Peyer's patch (tissue), 4 donors: Measurements from ENCODE around the gene TMTC2. TPM values are rescaled to one million over a fixed set of nuclear protein-coding genes. Genes with fewer than 3 reads are reported as not detected.

Source experiments
- DNase-seq, 3 donors: peaks; one replicate each; pipeline ENCODE4 v3.0.0-alpha.2; 2017 to 2019
- H3K27ac ChIP-seq, 4 donors: fragments of 200-600 bp; sonication (generic); one replicate each; pipeline ENCODE4 v1.5.1; 2016 to 2019
- H3K27me3 ChIP-seq, 2 donors: fragments of 200-600 bp; sonication (generic); one replicate each; pipeline ENCODE4 v1.5.1; 2019
- H3K36me3 ChIP-seq, 3 donors: fragments of 200-600 bp; sonication (generic); one replicate each; pipeline ENCODE4 v1.5.1; 2016 to 2019
- H3K4me1 ChIP-seq, 4 donors: fragments of 200-600 bp; sonication (generic); one replicate each; pipeline ENCODE4 v1.5.1; 2016 to 2019
- H3K4me3 ChIP-seq, 4 donors: fragments of 200-600 bp; sonication (generic); 1 replicate in 3 of 4; 2 replicates in 1 of 4; pipeline ENCODE4 v1.5.1; 2016 to 2019; ENCODE audit warnings: mild to moderate bottlenecking in 1 of 4
- H3K9me3 ChIP-seq, 4 donors: fragments of 200-600 bp; sonication (generic); one replicate each; pipeline ENCODE4 v1.5.1; 2016 to 2019; ENCODE audit warnings: mild to moderate bottlenecking in 1 of 4
- CTCF ChIP-seq, 6 experiments: fragments of 450-650 bp in 4 of 6; fragments of 200-600 bp in 2 of 6; sonication (generic) in 1 of 6; IDR thresholded peaks; one replicate each; pipeline ENCODE4 v1.5.1; 2017 to 2019; ENCODE audit warnings: antibody characterized with exemption in 6 of 6, mild to moderate bottlenecking in 3 of 6, moderate library complexity in 1 of 6
- POLR2A ChIP-seq, 2 donors: fragments of 450-650 bp; IDR thresholded peaks; one replicate each; pipeline ENCODE4 v1.5.1; 2017; ENCODE audit warnings: antibody characterized with exemption in 2 of 2, mild to moderate bottlenecking in 2 of 2, moderate library complexity in 2 of 2
- total RNA-seq, 4 donors: library from RNA; depleted of rRNA; stranded (reverse); fragments of >200 nt; gene quantifications; one replicate each; pipeline ENCODE4 v1.1.0, GENCODE V29; 2016

TMTC2 gene
- total RNA-seq, 4 donors from 2014 or later = 7.0 to 19.8 (median 8.5) TPM

DNA sequence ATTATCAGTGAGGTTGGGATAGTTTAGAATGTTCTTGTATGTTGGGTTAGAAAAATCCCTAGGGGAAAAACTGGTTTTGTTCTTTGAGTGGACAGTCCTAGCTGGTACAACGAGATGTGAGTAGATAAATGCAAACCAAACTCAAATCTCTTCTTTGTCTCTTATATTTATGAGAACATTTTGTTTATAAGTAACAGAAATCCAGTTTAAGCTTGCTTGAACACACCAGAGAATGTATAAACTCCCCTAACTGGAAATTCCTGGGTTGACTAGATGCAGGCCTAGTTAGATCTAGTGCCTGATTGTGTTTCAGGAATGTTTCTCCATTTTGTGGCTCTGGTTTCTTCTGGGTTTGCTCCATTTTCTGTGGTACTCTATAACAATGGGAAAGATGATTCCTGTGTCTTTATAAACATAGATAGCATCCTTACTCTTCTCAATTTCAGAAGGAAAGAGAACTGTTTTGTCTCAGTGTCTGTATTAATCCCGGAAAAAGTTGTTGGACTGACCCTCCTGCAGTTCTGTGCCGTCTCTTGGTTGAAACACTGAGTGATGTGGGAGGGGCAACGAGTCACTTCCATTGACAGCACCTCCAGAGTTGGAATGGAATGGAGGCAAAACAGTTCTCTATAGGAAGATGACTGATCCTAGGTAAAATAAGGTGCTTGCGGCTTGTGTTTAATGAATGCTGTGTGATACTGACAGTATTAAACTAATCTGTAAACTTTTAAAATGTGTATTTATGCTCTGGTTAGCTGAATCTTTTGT lies 244.8 kb downstream of the TMTC2 start:
- no peak for TF ChIP-seq CTCF (IDR thresholded peaks at IDR 0.05)
- no peak for TF ChIP-seq POLR2A (IDR thresholded peaks at IDR 0.05)
- no peaks in the 10 kb centered on the region for H3K36me3 ChIP-seq
- no peaks in the 10 kb centered on the region for H3K9me3 ChIP-seq
- H3K4me3 ChIP-seq = no peak overlapping the region
- no peaks in the 10 kb centered on the region for H3K4me1 ChIP-seq
- no peak overlapping the region for H3K27ac ChIP-seq
- H3K27me3 ChIP-seq = no peaks in the 10 kb centered on the region
- no peak for DNase-seq

- H3K27ac ChIP-seq = no peak overlapping the region
- H3K4me1 ChIP-seq = no peaks in the 10 kb centered on the region
- H3K9me3 ChIP-seq = no peaks in the 10 kb centered on the region
- no peak overlapping the region for H3K4me3 ChIP-seq
- DNase-seq = no peak
- TF ChIP-seq POLR2A (IDR thresholded peaks at IDR 0.05) = no peak
- H3K36me3 ChIP-seq = no peaks in the 10 kb centered on the region
- no peaks in the 10 kb centered on the region for H3K27me3 ChIP-seq
Measured at GRCh38 chr12:82937151-82937550, 250.4 kb downstream of the TMTC2 start.

DNA sequence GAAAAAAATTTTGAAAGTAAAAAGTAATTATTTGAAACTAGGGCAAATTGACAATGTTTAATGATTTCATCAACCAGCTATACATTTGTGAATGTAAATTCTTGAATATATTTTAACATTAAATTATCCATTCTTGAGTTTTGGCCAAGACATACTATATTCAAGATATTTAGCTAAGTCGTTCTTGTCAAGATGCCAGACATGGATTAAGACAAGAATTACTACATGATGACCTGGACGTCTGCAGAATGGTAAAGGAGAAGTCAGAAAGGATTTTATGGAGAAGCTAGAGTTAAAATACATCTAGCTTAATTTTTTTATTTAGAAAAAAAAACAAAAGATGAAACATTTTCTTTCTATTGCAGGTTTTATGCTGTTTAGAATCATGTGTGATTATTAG lies 255.8 kb downstream of the TMTC2 start:
- no peak for DNase-seq
- TF ChIP-seq POLR2A (IDR thresholded peaks at IDR 0.05) = no peak
- no peak for TF ChIP-seq CTCF (IDR thresholded peaks at IDR 0.05)

GRCh38 chr12:82942991-82943401 lies 256.3 kb downstream of the TMTC2 start:
- Histone ChIP-seq H3K4me3 (no peak overlapping the region), H3K4me1 (no peaks in the 10 kb centered on the region), H3K9me3 (no peaks in the 10 kb centered on the region), H3K36me3 (no peaks in the 10 kb centered on the region), H3K27me3 (no peaks in the 10 kb centered on the region), H3K27ac (no peak overlapping the region)
- TF ChIP-seq POLR2A (IDR thresholded peaks at IDR 0.05) (no peak), CTCF (IDR thresholded peaks at IDR 0.05) (no peak)
- DNase-seq = no peak

More for the DNA sequence above, 255.8 kb downstream of the TMTC2 start:
- Histone ChIP-seq H3K4me1 (no peaks in the 10 kb centered on the region), H3K27me3 (no peaks in the 10 kb centered on the region), H3K27ac (no peak overlapping the region), H3K9me3 (no peaks in the 10 kb centered on the region), H3K36me3 (no peaks in the 10 kb centered on the region), H3K4me3 (no peak overlapping the region)

DNA sequence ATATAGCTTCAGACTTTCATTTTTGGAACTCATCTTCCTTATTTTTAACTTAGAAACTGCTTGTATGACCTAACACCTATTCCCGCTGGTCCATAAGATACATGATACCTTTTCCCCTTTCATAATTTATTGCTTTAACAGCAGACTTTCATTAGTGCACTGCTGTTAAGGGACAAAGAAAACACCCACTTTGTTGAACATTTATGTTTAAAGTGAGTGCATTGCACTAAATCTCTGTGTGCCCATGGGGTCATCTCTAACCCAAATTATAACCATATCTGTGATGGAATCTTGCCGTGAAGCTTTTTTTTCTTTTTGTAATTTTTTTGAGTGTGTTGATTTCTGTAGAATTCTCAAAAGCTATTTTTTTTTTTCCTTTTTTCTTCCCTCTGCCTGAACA lies 261.8 kb downstream of the TMTC2 start:
- no peaks in the 10 kb centered on the region for H3K36me3 ChIP-seq
- H3K9me3 ChIP-seq = no peaks in the 10 kb centered on the region
- H3K27me3 ChIP-seq = no peaks in the 10 kb centered on the region
- no peak overlapping the region for H3K27ac ChIP-seq
- no peaks in the 10 kb centered on the region for H3K4me1 ChIP-seq
- TF ChIP-seq POLR2A (IDR thresholded peaks at IDR 0.05) (no peak), CTCF (IDR thresholded peaks at IDR 0.05) (no peak)
- DNase-seq = no peak
- H3K4me3 ChIP-seq = no peak overlapping the region

DNA sequence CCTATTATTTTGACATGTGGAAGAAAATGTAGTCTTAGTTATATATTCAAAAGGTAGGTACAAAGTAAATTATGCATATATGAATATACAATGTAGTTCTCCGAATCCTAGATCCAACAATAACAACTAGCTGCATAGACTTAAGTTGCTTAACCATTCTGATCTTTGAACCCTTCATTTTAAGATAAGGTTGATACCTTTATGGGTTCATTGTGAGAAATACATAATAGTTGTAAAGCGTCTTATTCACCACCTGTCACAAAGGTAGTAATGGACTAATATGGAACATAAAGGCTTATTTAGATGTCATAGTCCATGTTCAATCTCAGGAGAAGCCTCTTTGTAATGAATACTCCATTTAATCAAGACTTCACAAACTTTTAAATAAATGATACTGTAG lies 263.6 kb downstream of the TMTC2 start:
- no peaks in the 10 kb centered on the region for H3K36me3 ChIP-seq
- H3K27me3 ChIP-seq = no peaks in the 10 kb centered on the region
- H3K27ac ChIP-seq = no peak overlapping the region
- no peaks in the 10 kb centered on the region for H3K9me3 ChIP-seq
- TF ChIP-seq POLR2A (IDR thresholded peaks at IDR 0.05) (no peak), CTCF (IDR thresholded peaks at IDR 0.05) (no peak)
- H3K4me1 ChIP-seq = no peaks in the 10 kb centered on the region
- no peak for DNase-seq
- H3K4me3 ChIP-seq = no peak overlapping the region
